Astrocyte of the cerebellum (primary cell): ENCODE results near the gene DYRK1A.

ENCODE experiments used
- DNase-seq: peaks from one replicate; pipeline ENCODE4 v3.0.0-alpha.2; 2011; ENCODE audit warnings: low read depth
- H3K4me3 ChIP-seq: 2 replicates; pipeline ENCODE4 v1.5.1; 2011; ENCODE audit warnings: mild to moderate bottlenecking, low read depth, low read length, moderate library complexity
- in situ Hi-C: cut with HindIII; loops from 2 replicates; pipeline ENCODE4 v1.10.0; 2017; ENCODE audit warnings: low sequenced_read_pairs
- TF ChIP-seq, protein P1 (sequence below): IDR thresholded peaks from 2 replicates; pipeline ENCODE4 v1.5.1; 2012; ENCODE audit warnings: low read length, low read depth, moderate library complexity, mild to moderate bottlenecking; ENCODE audit errors: missing control alignments

DYRK1A gene

DNA sequence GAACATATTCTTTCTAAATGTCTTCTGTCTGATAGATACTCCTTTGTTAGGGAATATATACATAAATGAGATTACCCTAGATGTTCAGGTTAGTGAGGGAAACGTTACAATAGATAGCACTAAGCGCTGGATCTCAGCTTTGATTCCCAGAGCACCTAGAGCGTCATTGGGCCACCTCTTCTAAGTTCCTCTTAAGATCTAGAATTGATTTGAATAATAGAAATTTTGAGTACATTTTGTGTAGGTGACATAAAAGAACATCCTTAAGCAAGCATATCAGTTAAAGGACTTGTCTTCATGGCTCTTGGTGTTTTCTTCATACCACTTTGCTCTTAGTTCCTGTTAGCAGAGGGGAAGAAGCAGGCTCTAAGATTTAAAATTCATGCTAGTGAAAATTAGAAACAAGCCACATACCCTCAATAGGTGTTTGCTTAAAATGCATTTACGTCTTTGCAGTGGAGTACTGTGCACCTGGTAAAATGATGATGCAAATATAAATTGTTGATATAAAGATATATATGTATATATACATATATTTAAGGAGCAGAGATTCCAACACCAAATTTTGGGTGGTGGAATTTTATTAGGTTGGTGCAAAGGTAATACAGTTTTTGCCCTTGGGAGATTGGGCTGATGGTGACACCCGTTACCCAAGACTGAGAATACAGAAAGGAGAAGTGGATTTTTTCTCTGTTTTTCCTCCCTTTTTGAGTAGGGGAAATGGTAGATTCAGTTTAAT, 47.1 kb downstream of the DYRK1A start:
- in situ Hi-C loops, result no loop called here

DNA sequence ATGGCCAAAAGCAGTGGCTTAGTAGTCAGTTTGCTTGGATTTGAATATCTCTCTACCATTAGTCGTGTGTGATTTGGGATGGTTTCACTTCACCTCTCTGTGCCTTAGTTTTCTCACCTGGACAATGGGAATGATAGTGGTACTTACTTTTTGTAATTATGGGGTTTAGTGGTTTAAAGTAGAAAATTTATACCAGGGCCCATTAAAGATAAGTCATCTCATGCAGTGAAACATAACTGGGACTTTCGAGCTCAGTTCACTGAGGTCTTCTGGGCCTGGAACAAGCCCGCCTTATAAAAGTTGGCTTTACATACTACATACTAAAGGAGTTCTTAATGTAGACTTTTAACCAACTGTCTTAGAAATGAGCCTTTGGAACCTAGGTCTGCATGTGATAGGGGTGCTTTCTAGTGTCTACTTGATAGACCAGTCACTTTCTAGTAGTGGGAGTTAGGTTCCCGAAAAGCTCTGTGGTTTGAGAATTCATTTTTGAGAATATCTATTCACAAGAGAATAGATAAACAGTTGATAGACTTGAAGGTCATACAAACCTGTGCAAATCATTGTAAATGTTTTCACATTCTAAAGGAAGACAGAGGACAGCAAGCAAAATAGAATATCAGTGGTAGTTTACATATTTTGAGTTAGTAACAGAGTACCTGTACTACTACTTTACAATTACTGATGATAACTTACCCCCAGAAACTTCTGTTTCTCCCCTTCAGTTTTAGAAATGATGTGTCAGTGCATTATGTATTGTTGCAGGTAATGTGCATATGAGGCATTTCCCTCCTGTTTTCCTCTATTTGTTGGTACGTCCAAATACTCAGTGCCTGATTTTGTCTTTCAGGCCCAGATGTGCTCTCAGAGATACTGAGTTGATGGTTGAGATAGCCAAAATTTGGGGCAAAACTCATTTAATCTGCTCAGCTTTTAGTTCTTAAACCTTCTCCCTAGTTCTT, 48.0 kb downstream of the DYRK1A start:
- no peak for DNase-seq
- TF ChIP-seq, protein P1, sequence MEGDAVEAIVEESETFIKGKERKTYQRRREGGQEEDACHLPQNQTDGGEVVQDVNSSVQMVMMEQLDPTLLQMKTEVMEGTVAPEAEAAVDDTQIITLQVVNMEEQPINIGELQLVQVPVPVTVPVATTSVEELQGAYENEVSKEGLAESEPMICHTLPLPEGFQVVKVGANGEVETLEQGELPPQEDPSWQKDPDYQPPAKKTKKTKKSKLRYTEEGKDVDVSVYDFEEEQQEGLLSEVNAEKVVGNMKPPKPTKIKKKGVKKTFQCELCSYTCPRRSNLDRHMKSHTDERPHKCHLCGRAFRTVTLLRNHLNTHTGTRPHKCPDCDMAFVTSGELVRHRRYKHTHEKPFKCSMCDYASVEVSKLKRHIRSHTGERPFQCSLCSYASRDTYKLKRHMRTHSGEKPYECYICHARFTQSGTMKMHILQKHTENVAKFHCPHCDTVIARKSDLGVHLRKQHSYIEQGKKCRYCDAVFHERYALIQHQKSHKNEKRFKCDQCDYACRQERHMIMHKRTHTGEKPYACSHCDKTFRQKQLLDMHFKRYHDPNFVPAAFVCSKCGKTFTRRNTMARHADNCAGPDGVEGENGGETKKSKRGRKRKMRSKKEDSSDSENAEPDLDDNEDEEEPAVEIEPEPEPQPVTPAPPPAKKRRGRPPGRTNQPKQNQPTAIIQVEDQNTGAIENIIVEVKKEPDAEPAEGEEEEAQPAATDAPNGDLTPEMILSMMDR, result no peak
- H3K4me3 ChIP-seq, result no peak overlapping the region
- in situ Hi-C loops, result no loop called here

More for the DNA sequence above, 47.1 kb downstream of the DYRK1A start:
- TF ChIP-seq, protein P1, result no peak
- no peak for DNase-seq
- H3K4me3 ChIP-seq, result no peak overlapping the region

DNA sequence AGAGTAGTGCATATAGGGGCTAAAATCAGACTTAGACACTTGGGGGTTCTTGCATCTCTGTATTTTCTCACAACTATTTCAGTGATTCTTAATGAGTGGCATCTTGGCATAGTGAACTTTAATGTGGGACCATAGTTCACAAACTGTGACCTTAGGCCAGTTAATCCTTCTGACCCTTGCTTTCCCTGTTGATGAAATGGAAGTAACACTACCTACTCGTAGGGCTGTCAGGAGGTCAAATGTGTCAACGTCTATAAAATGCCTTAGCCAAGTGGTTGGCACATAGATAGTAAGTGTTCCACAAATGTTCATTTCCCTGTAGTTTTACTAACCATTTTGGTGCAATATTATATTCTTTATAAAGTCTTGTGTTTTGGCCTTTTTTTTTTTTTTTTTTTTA, 49.4 kb downstream of the DYRK1A start:
- DNase-seq, result no peak
- TF ChIP-seq, protein P1, result no peak
- in situ Hi-C loops, result no loop called here
- H3K4me3 ChIP-seq, result no peak overlapping the region

DNA sequence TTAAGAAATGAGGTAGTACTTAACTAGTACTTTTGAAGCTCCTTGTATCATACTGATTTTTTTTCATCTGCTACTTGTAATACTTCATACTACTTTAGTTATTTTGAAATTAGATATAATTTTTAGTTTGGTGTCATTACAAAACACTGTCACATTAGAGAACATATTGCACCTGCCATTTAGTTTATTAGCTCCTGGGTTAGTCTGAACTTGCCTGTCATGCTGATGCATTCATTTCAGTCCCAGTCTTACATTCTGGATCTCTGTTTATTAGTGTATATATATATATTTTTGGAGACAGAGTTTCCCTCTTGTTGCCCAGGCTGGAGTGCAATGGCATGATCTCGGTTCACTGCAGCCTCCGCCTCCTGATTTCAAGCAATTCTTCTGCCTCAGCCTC, 50.3 kb downstream of the DYRK1A start:
- in situ Hi-C loops, result no loop called here
- no peak overlapping the region for H3K4me3 ChIP-seq
- no peak for DNase-seq
- TF ChIP-seq, protein P1, result no peak

DNA sequence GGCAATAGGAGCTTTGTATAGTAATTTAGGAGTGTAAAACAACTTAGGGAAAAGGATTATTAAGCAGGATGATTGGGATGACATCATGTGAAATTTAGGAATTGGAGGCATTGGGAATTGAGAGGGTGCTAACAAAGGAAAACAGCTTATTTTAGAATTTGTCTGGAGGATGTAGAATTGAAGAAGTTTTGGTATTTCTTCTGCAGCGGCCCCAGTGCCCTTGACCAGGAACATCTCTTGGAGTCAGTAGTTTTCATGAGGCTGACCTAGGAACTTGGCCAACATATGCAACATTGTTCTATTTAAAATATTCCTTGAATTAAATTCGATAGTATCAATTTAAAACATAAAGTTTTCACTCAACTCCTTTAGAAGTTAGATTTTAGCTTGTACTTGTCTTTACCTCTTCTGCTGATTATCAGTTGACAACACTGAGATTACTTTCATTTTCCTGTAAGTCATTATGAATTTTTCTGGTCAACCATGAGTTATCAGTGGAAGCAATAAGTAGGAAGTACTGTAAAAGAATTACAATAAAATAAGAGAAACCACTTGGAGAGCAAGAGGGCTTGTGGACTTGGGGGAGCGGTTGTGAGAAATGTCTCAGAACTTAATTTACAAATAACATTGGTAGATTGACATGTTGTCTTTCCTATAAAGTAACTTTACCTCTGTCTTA, 52.8 kb downstream of the DYRK1A start:
- DNase-seq, result no peak
- in situ Hi-C loops, result no loop called here
- TF ChIP-seq, protein P1, result no peak
- no peak overlapping the region for H3K4me3 ChIP-seq

DNA sequence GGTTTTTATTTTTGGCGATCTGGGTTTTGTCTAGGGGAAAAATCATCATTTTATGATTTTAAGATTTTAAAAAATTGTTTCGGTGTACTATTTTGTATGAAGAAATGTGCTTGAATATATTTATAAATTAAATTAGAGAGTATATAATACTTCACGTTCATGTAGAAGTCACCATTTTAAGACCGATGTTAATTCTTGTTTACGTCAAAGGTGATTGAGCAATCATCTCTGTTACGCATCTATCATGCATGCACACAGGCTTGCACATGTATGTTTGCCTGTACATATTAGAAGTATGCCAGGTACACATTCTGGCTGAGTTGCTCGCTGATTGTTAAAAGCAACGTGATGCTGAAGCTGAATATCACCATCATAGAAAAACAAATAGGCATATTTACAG, 54.7 kb downstream of the DYRK1A start:
- TF ChIP-seq, protein P1, result no peak
- H3K4me3 ChIP-seq, result no peak overlapping the region
- DNase-seq, result no peak
- in situ Hi-C loops, result no loop called here
